Left lung (tissue), 10 donors: Measurements from ENCODE around the gene GTF2F1. TPM values are rescaled to one million over a fixed set of nuclear protein-coding genes. Genes with fewer than 3 reads are reported as not detected.
"Not testable (repeated sequence)": the region's sequence is repeated elsewhere in the genome, so short reads cannot be mapped to it uniquely, and the experiment has no call there.

ENCODE experiments used
- ATAC-seq: fragments of 200-7000 bp; cut with Tn5 transposase; one replicate; pipeline ENCODE4 v1.9.1; 2020; ENCODE audit warnings: moderate library complexity
- DNase-seq, 4 donors: peaks; one replicate each; pipeline ENCODE4 v3.0.0-alpha.2; 2013 to 2020
- H3K27ac ChIP-seq, 2 donors: fragments of 200-600 bp; sonication (generic) in 1 of 2; one replicate each; pipeline versions ENCODE4 v1.5.0 to v1.8.0; 2020 to 2021
- H3K27me3 ChIP-seq, 2 donors: fragments of 200-600 bp; sonication (generic) in 1 of 2; one replicate each; pipeline versions ENCODE4 v1.5.0 to v1.8.0; 2020 to 2021
- H3K36me3 ChIP-seq, 2 donors: fragments of 200-600 bp; sonication (generic) in 1 of 2; one replicate each; pipeline versions ENCODE4 v1.5.0 to v1.8.0; 2020 to 2021
- H3K4me1 ChIP-seq, 2 donors: fragments of 200-600 bp; one replicate each; pipeline ENCODE4 v1.8.0; 2021
- H3K4me3 ChIP-seq, 2 donors: fragments of 200-600 bp; sonication (generic) in 1 of 2; one replicate each; pipeline versions ENCODE4 v1.5.0 to v1.8.0; 2020 to 2021; ENCODE audit warnings: mild to moderate bottlenecking in 1 of 2
- H3K9me3 ChIP-seq, 2 donors: fragments of 200-600 bp; sonication (generic) in 1 of 2; one replicate each; pipeline versions ENCODE4 v1.5.0 to v1.8.0; 2020 to 2021
- intact Hi-C, 2 donors: fragments of 100-400 bp; cut with DNase I; formaldehyde crosslinking; loops; one replicate each; pipeline versions ENCODE4 v1.11.2 to v1.14.2; 2022
- polyA plus RNA-seq, 6 donors: library from polyadenylated mRNA; unstranded; fragments of 120-200 nt; gene quantifications; one replicate each; pipeline ENCODE4 v1.2.1, GENCODE V29; 2013; ENCODE audit not compliant: insufficient read length in 6 of 6
- total RNA-seq, 2 donors: library from RNA; stranded (reverse); fragmentation: NEBNext Ultra II Directional; extraction: Animal tissue kit (Norgen Biotek cat#: 25700); gene quantifications; one replicate each; pipeline ENCODE4 v1.2.1, GENCODE V29; 2021
- TF ChIP-seq, protein P1 (sequence below), 2 donors: fragments of 200-600 bp; sonication (generic) in 1 of 2; IDR thresholded peaks; one replicate each; pipeline versions ENCODE4 v1.5.0 to v1.8.0; 2021; ENCODE audit warnings: antibody characterized with exemption in 2 of 2
- donor health status: DM: no; HTN: yes; CAD: no.
- donor health status: DM: no; HTN: no; CAD: no.

GTF2F1 gene
- total and polyA plus RNA-seq, 8 donors: 39.6 to 99.1 (median 76.4) TPM

GRCh38 chr19:6359568-6360341, 33.2 kb downstream of the GTF2F1 start:
- TF ChIP-seq, protein P1, sequence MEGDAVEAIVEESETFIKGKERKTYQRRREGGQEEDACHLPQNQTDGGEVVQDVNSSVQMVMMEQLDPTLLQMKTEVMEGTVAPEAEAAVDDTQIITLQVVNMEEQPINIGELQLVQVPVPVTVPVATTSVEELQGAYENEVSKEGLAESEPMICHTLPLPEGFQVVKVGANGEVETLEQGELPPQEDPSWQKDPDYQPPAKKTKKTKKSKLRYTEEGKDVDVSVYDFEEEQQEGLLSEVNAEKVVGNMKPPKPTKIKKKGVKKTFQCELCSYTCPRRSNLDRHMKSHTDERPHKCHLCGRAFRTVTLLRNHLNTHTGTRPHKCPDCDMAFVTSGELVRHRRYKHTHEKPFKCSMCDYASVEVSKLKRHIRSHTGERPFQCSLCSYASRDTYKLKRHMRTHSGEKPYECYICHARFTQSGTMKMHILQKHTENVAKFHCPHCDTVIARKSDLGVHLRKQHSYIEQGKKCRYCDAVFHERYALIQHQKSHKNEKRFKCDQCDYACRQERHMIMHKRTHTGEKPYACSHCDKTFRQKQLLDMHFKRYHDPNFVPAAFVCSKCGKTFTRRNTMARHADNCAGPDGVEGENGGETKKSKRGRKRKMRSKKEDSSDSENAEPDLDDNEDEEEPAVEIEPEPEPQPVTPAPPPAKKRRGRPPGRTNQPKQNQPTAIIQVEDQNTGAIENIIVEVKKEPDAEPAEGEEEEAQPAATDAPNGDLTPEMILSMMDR (IDR thresholded peaks at IDR 0.05): no peak
- intact Hi-C loops: no loop called here
- H3K9me3 ChIP-seq: no peaks in the 10 kb centered on the region
- DNase-seq (no peak), ATAC-seq (no peak)
- H3K4me3 ChIP-seq: no peak overlapping the region
- H3K27ac ChIP-seq: no peak overlapping the region
- H3K4me1 ChIP-seq: peaks cover 10 to 19% of the 10 kb centered on the region in 2 donors
- no peaks in the 10 kb centered on the region for H3K27me3 ChIP-seq
- H3K36me3 ChIP-seq: peaks cover 0 to 15% of the 10 kb centered on the region in 2 donors

- no peak for DNase-seq
- H3K36me3 ChIP-seq: no peaks in the 10 kb centered on the region
These were observed 35.0 kb downstream of the GTF2F1 start for GRCh38 chr19:6358003-6358402.

GRCh38 chr19:6357174-6357573, 35.8 kb downstream of the GTF2F1 start:
- DNase-seq (no peak), ATAC-seq (no peak)
- TF ChIP-seq, protein P1 (IDR thresholded peaks at IDR 0.05): no peak
- H3K36me3 ChIP-seq: no peaks in the 10 kb centered on the region
- H3K4me3 ChIP-seq: no peak overlapping the region
- no peak overlapping the region for H3K27ac ChIP-seq
- intact Hi-C loops: no loop called here
- peaks cover under 1 to 2% of the 10 kb centered on the region in 2 donors for H3K4me1 ChIP-seq
- H3K9me3 ChIP-seq: no peaks in the 10 kb centered on the region
- no peaks in the 10 kb centered on the region for H3K27me3 ChIP-seq

More at GRCh38 chr19:6358003-6358402, 35.0 kb downstream of the GTF2F1 start:
- peaks cover 8 to 11% of the 10 kb centered on the region in 2 donors for H3K4me1 ChIP-seq
- TF ChIP-seq, protein P1 (IDR thresholded peaks at IDR 0.05): no peak
- H3K4me3 ChIP-seq: no peak overlapping the region
- H3K9me3 ChIP-seq: no peaks in the 10 kb centered on the region
- ATAC-seq: peak; percentile 5
- intact Hi-C loops: no loop called here
- H3K27ac ChIP-seq: no peak overlapping the region
- no peaks in the 10 kb centered on the region for H3K27me3 ChIP-seq

DNA sequence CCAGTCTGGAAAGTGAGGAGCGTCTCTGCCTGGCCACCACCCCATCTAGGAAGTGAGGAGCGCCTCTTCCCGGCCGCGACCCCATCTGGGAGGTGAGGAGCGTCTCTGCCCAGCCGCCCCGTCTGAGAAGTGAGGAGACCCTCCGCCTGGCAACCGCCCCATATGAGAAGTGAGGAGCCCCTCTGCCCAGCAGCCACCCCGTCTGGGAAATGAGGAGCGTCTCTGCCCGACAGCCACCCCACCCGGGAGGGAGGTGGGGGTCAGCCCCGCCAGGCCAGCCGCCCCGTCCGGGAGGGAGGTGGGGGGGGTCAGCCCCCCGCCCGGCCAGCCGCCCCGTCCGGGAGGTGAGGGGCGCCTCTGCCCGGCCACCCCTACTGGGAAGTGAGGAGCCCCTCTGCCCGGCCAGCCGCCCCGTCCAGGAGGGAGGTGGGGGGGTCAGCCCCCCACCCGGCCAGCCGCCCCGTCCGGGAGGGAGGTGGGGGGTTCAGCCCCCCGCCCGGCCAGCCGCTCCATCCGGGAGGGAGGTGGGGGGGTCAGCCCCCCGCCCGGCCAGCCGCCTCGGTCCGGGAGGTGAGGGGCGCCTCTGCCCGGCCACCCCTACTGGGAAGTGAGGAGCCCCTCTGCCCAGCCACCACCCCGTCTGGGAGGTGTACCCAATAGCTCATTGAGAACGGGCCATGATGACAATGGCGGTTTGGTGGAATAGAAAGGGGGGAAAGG, 37.5 kb downstream of the GTF2F1 start:
- DNase-seq, H3K4me3 ChIP-seq, ATAC-seq, H3K36me3 ChIP-seq, intact Hi-C loops, H3K27me3 ChIP-seq, H3K4me1 ChIP-seq, H3K9me3 ChIP-seq, H3K27ac ChIP-seq: not testable (repeated sequence)

- DNase-seq (peak in 1 of 4 donors; percentile 1), ATAC-seq (no peak)
- Histone ChIP-seq H3K9me3 (no peaks in the 10 kb centered on the region), H3K4me3 (no peak overlapping the region), H3K27ac (no peak overlapping the region), H3K4me1 (no peaks in the 10 kb centered on the region), H3K27me3 (no peaks in the 10 kb centered on the region), H3K36me3 (no peaks in the 10 kb centered on the region)
- intact Hi-C loops: no loop called here
- TF ChIP-seq, protein P1 (IDR thresholded peaks at IDR 0.05): peak; percentile 10 to 13
These were observed 38.8 kb downstream of the GTF2F1 start for GRCh38 chr19:6354098-6354674.
